CD4-positive, alpha-beta T cell treated with Interleukin-15 for 4 hours (primary cell): ENCODE measurements around the gene PACS2.

Experiments
- DNase-seq: peaks from one replicate; pipeline ENCODE4 v3.0.0-alpha.2; 2020; ENCODE audit warnings: low spot score

Gene PACS2

GRCh38 chr14:105445290-105445689, 130.7 kb downstream of the PACS2 start:
- DNase-seq, result no peak

GRCh38 chr14:105445901-105446845, 131.6 kb downstream of the PACS2 start:
- no peak for DNase-seq

GRCh38 chr14:105446971-105447370, 132.4 kb downstream of the PACS2 start:
- no peak for DNase-seq
